ENCODE results near the gene PLAAT2. TPM values are rescaled to one million over a fixed set of nuclear protein-coding genes. Genes with fewer than 3 reads are reported as not detected.

Gene PLAAT2
- total and polyA plus RNA-seq, 9 of the 15 experiments (the other 6 are each of a cell fraction or from before 2014, with no cell fraction given): not detected

- Histone ChIP-seq H3K4me3 (no peak overlapping the region), H3K9ac (ENCODE audit: insufficient read depth in 1 of 2, low read depth in 2 of 2, low read length in 2 of 2) (peak overlapping the region in 1 of 2 experiments; percentile 72; a peak in 2 of 4 replicates), H3K9me1 (ENCODE audit: control insufficient read depth, insufficient read depth, low read length) (no peaks in the 10 kb centered on the region), H2AFZ (ENCODE audit: low read depth, low read length) (no peak overlapping the region), H3K79me2 (ENCODE audit: control insufficient read depth, insufficient read depth, low read length) (no peaks in the 10 kb centered on the region), H3K9me3 (replicated peaks; ENCODE audit: control insufficient read depth, insufficient read depth, low read depth, low read length) (no peaks in the 10 kb centered on the region), H3K27me3 (ENCODE audit: control insufficient read depth in 2 of 2, insufficient read depth in 2 of 2, low read length in 2 of 2) (no peaks in the 10 kb centered on the region), H3K4me2 (ENCODE audit: insufficient read depth, low read length) (no peak overlapping the region), H3K36me3 (ENCODE audit: control insufficient read depth, insufficient read depth, low read length) (no peaks in the 10 kb centered on the region), H3K27ac (ENCODE audit: extremely low read depth, low read depth, low read length) (no peak overlapping the region), H3K4me1 (replicated peaks in 1 of 2; ENCODE audit: control insufficient read depth in 2 of 2, insufficient read depth in 2 of 2, low read length in 2 of 2) (peaks cover 25 to 38% of the 10 kb centered on the region in 2 experiments), H4K20me1 (replicated peaks; ENCODE audit: control insufficient read depth, insufficient read depth, low read length) (no peaks in the 10 kb centered on the region)
- CTCF ChIA-PET (ENCODE audit: low intra/inter-chr PET ratio): interaction anchor here (0.6 to 1.4 kb wide), 2 partner anchors 30 to 296 kb away, joined by 3 to 8 read pairs; no protein-coding TSS in a partner anchor
- in situ Hi-C loops (cut with MboI): no loop called here
- intact Hi-C loops (cut with micrococcal nuclease): loop anchor here (1.0 to 5.0 kb wide), 2 partner anchors 29 to 59 kb away; no protein-coding TSS in a partner anchor
- no TSS peak for BruUV-seq (replicated peaks)
- POLR2A ChIA-PET: interaction anchor here (1.0 to 2.2 kb wide), 2 partner anchors 9 to 14 kb away, joined by 3 to 11 read pairs; no protein-coding TSS in a partner anchor
- WGBS (ENCODE audit: insufficient coverage, low coverage, missing lambda C conversion rate): 46% methylated on average over 8 of the region's 12 CpGs
- FAIRE-seq (no peak), DNase-seq (ENCODE audit: extremely low read depth in 1 of 4, low spot score in 3 of 4) (no peak), ATAC-seq (no peak)
- TF ChIP-seq SPI1 (IDR thresholded peaks at IDR 0.05; ENCODE audit: borderline replicate concordance, low read depth, low read length): peak; percentile 74; the same call in 1 of the 2 replicates
- no peak for TF ChIP-seq NONO (IDR thresholded peaks at IDR 0.05; ENCODE audit: low read depth in 2 of 2, low read length in 1 of 2)
Observed at GRCh38 chr11:63508745-63509144, 54.4 kb downstream of the PLAAT2 start.

- Histone ChIP-seq H3K9me1 (ENCODE audit: control insufficient read depth, insufficient read depth, low read length) (no peaks in the 10 kb centered on the region), H4K20me1 (replicated peaks; ENCODE audit: control insufficient read depth, insufficient read depth, low read length) (no peaks in the 10 kb centered on the region), H3K9ac (ENCODE audit: insufficient read depth in 1 of 2, low read depth in 2 of 2, low read length in 2 of 2) (no peak overlapping the region), H3K9me3 (replicated peaks; ENCODE audit: control insufficient read depth, insufficient read depth, low read depth, low read length) (no peaks in the 10 kb centered on the region), H3K36me3 (ENCODE audit: control insufficient read depth, insufficient read depth, low read length) (no peaks in the 10 kb centered on the region), H3K27ac (ENCODE audit: extremely low read depth, low read depth, low read length) (no peak overlapping the region), H2AFZ (ENCODE audit: low read depth, low read length) (no peak overlapping the region), H3K27me3 (ENCODE audit: control insufficient read depth in 2 of 2, insufficient read depth in 2 of 2, low read length in 2 of 2) (no peaks in the 10 kb centered on the region), H3K79me2 (ENCODE audit: control insufficient read depth, insufficient read depth, low read length) (no peaks in the 10 kb centered on the region), H3K4me2 (ENCODE audit: insufficient read depth, low read length) (no peak overlapping the region), H3K4me3 (no peak overlapping the region), H3K4me1 (replicated peaks in 1 of 2; ENCODE audit: control insufficient read depth in 2 of 2, insufficient read depth in 2 of 2, low read length in 2 of 2) (peaks cover 32 to 46% of the 10 kb centered on the region in 2 experiments)
- peak; percentile 91 for ATAC-seq
- DNase-seq (ENCODE audit: extremely low read depth in 1 of 4, low spot score in 3 of 4): peak; percentile 40 to 82 (median 60)
- POLR2A ChIA-PET: interaction anchor here (0.9 to 2.2 kb wide), 3 partner anchors 10 to 355 kb away, joined by 3 to 11 read pairs (median 3); no protein-coding TSS in a partner anchor
- 26% methylated on average over 3 of the region's 3 CpGs for WGBS (ENCODE audit: insufficient coverage, low coverage, missing lambda C conversion rate)
- peak; percentile 82 for FAIRE-seq
- intact Hi-C loops (cut with micrococcal nuclease): loop anchor here (1.0 to 5.0 kb wide), 2 partner anchors 29 to 59 kb away; no protein-coding TSS in a partner anchor
- BruUV-seq (replicated peaks): no TSS peak
- CTCF ChIA-PET (ENCODE audit: low intra/inter-chr PET ratio): interaction anchor here (0.6 to 1.4 kb wide), 2 partner anchors 29 to 295 kb away, joined by 3 to 8 read pairs; no protein-coding TSS in a partner anchor
- in situ Hi-C loops (cut with MboI): no loop called here
- peak; percentile 75 to 89 (median 85) for TF ChIP-seq CTCF (IDR thresholded peaks at IDR 0.05 in 2 of 3, conservative IDR thresholded peaks at IDR 0.05 in 1 of 3; ENCODE audit: insufficient read depth in 2 of 3, low read depth in 1 of 3, low read length in 3 of 3)
- TF ChIP-seq TCF3 (CRISPR knock-in tag; IDR thresholded peaks at IDR 0.05): no peak
- TF ChIP-seq L3MBTL2 (IDR thresholded peaks at IDR 0.05): 0 out of 2 replicates have a peak, but pooled peaks have one; percentile 20
- no peak for TF ChIP-seq POLR2B (IDR thresholded peaks at IDR 0.05; ENCODE audit: low read depth, partially characterized antibody)
- no peak for TF ChIP-seq ETS2 (tag; IDR thresholded peaks at IDR 0.05; ENCODE audit: borderline replicate concordance, poor library complexity, severe bottlenecking)
- TF ChIP-seq RCOR1 (IDR thresholded peaks at IDR 0.05; ENCODE audit: borderline replicate concordance in 1 of 2, low read depth in 2 of 2, low read length in 2 of 2): peak in 1 of 2 experiments; percentile 37; a peak in 1 of 4 replicates
- TF ChIP-seq NFRKB (IDR thresholded peaks at IDR 0.05; ENCODE audit: low read depth): no peak
- no peak for TF ChIP-seq NFE2L1 (tag; IDR thresholded peaks at IDR 0.05; ENCODE audit: borderline replicate concordance, low read depth)
- TF ChIP-seq DDX20 (tag; IDR thresholded peaks at IDR 0.05; ENCODE audit: low read depth): no peak
- TF ChIP-seq NCOA1 (IDR thresholded peaks at IDR 0.05; ENCODE audit: low read depth): no peak
- TF ChIP-seq NR4A1 (CRISPR knock-in tag; IDR thresholded peaks at IDR 0.05): no peak
- TF ChIP-seq NR4A1 (tag; IDR thresholded peaks at IDR 0.05): no peak
Observed at GRCh38 chr11:63508009-63508408, 55.2 kb downstream of the PLAAT2 start.

All from K562 (cell line).